Measurements from ENCODE around the gene PPFIBP2. TPM values are rescaled to one million over a fixed set of nuclear protein-coding genes. Genes with fewer than 3 reads are reported as not detected.

Gene PPFIBP2
- total RNA-seq, 1 donor from 2014 or later: 24.1 TPM

DNA sequence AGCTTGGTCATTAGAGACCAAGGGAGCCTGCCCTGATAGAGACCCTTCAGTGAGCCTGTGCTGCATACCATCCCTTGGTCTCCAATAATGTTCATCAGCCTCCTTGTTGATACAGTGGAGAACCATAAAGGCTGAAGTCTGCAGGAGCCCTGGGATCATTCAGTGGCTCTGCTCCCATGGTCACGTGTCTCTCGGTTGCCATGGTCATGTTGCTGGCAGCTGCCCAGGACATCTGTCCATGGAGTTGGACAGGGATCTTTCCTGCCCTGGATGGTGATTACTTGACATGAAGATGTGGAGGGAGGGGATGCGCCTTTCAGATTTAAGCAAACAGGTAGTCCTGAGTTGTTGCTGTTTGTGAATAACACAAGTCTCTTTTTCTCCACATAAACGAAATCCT is 121.3 kb downstream of the PPFIBP2 start:
- Histone ChIP-seq H3K4me3 (no peak overlapping the region), H3K36me3 (peaks cover 77% of the 10 kb centered on the region), H3K9me3 (no peaks in the 10 kb centered on the region), H3K4me1 (peaks cover 9% of the 10 kb centered on the region), H3K27ac (no peak overlapping the region), H3K27me3 (ENCODE audit: low read depth) (no peaks in the 10 kb centered on the region)
- TF ChIP-seq, protein P1, sequence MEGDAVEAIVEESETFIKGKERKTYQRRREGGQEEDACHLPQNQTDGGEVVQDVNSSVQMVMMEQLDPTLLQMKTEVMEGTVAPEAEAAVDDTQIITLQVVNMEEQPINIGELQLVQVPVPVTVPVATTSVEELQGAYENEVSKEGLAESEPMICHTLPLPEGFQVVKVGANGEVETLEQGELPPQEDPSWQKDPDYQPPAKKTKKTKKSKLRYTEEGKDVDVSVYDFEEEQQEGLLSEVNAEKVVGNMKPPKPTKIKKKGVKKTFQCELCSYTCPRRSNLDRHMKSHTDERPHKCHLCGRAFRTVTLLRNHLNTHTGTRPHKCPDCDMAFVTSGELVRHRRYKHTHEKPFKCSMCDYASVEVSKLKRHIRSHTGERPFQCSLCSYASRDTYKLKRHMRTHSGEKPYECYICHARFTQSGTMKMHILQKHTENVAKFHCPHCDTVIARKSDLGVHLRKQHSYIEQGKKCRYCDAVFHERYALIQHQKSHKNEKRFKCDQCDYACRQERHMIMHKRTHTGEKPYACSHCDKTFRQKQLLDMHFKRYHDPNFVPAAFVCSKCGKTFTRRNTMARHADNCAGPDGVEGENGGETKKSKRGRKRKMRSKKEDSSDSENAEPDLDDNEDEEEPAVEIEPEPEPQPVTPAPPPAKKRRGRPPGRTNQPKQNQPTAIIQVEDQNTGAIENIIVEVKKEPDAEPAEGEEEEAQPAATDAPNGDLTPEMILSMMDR (IDR thresholded peaks at IDR 0.05): no peak
- intact Hi-C loops (cut with DNase I): no loop called here
- ATAC-seq (no peak), DNase-seq (no peak)

DNA sequence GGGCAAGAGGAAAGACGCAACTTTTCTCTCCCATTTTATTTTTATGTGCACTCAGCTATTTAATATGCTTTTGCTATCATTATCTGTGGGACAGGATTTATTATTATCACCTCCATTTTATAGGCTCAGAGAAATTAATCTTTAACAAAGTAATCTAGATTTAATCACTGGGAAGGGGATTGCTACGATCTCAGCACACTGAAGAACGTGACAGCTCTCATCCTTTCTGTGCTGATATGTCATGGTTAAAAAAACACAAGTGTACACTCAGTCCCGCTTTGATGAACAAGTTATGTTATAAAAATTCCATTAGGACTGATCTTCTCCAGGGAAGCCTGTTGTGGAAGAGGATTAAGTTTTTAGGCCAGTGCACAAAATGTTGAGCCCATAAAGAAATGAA is 121.9 kb downstream of the PPFIBP2 start:
- intact Hi-C loops (cut with DNase I): no loop called here
- DNase-seq: no peak
- TF ChIP-seq, protein P1 (IDR thresholded peaks at IDR 0.05): no peak
- Histone ChIP-seq H3K4me3 (no peak overlapping the region), H3K4me1 (peaks cover 9% of the 10 kb centered on the region), H3K36me3 (peaks cover 77% of the 10 kb centered on the region), H3K27ac (no peak overlapping the region), H3K27me3 (ENCODE audit: low read depth) (no peaks in the 10 kb centered on the region), H3K9me3 (no peaks in the 10 kb centered on the region)
- ATAC-seq: no peak

DNA sequence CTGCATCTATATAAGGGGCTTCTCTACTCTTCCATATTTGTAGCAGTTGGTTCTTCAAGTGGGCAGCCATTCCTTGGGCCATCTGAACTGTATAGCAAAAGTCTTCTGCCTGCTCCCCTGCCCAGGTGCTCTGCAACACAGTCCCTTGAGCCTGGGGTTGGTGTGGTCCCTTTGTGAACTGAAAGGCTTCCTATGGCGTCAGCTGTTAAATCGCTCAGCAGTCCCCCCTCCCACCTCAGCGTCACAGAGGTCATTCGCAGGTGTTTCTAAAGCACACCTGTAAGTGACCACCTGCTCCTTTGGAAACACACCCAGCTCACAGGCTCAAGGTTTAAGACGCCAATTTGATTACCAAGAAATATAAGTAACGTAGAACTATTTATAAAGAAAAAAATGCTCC is 122.6 kb downstream of the PPFIBP2 start:
- ATAC-seq: no peak
- Histone ChIP-seq H3K27me3 (ENCODE audit: low read depth) (no peaks in the 10 kb centered on the region), H3K27ac (no peak overlapping the region), H3K4me1 (peaks cover 9% of the 10 kb centered on the region), H3K36me3 (peaks cover 77% of the 10 kb centered on the region), H3K9me3 (no peaks in the 10 kb centered on the region), H3K4me3 (no peak overlapping the region)
- intact Hi-C loops (cut with DNase I): no loop called here
- DNase-seq: no peak
- TF ChIP-seq, protein P1 (IDR thresholded peaks at IDR 0.05): no peak

DNA sequence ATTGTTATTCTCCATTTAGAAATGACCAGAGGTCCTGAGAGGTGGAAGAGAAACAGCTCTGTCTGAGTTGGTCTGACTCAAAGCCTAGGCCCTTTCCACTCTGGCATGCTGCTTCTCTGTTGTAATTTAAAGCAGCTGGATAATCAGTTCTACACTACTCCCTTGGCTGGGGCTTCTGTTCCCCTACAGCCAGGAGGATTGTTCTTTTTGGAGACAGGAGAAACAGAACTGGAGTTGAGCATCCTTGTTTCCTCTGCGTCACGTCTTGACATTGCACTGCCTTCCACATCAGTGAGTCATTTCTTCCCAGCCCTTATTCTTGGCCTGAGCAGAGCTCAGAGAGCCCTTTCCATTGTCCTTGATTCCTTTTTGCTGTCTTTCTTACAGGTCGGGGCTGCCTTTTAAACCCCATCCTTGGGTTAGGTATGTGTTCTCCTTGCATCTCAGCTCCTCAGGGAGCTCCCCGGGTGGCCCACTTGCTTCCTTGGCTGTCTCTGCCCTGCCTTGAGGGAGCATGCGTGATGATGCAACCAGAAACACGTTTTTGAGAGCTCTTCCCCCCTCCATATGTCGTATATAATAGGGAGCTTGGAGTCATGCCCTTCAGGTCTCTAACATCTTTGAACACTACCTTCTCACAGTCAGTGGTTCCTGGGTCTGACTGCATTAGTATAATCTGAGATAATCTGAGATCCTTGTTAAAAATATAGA is 123.8 kb downstream of the PPFIBP2 start:
- DNase-seq (no peak), ATAC-seq (peak; percentile 34 to 49)
- Histone ChIP-seq H3K9me3 (no peaks in the 10 kb centered on the region), H3K4me1 (peaks cover 9% of the 10 kb centered on the region), H3K27ac (peak overlapping the region; percentile 53), H3K27me3 (ENCODE audit: low read depth) (no peaks in the 10 kb centered on the region), H3K36me3 (peaks cover 77% of the 10 kb centered on the region), H3K4me3 (no peak overlapping the region)
- TF ChIP-seq, protein P1 (IDR thresholded peaks at IDR 0.05): no peak
- intact Hi-C loops (cut with DNase I): no loop called here

DNA sequence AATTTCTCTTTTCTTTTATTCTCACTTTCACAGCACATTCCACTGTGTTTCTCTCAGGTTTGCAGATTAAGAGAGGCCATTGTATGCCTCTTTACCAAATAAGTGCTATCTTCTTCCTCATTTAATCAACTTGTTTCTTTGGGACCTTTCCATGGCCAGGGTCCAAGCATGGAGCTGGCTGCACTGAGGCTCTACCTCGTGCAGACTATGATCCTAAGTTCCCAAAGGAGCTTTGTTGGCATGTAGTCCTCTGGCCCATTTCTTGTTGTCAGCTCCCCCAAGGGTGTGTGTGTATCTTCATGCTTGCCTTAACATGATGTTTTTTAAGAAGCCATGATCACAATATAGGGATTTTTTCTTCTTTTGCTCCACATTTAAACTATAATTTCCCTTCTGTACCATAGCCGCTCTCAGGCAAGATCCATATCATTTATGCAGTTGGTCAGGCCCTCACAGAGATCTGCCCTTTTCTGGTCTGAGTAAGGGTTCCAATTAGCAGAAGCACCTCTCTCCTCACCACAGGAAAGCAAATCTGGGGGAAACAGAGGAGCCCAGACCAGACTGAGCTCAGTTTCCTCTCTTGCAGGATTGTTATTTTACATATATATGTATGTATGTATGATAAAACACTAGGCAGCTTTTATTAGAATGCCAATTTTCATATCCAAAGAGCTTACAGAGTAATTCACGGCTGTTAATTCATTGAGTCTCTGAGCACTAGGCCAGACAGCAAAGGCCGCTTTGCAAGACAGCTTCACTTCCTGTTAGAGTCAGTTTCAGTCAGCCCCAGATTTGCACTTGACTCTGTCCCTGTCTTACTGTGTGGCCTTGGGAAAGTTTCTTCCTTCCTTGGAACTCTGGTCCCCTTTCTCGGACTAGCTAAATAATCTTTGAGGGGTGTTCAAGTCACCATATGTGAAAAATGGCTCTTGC is 125.2 kb downstream of the PPFIBP2 start:
- H3K4me1 ChIP-seq: peaks cover 9% of the 10 kb centered on the region
- no peaks in the 10 kb centered on the region for H3K27me3 ChIP-seq (ENCODE audit: low read depth)
- peaks cover 79% of the 10 kb centered on the region for H3K36me3 ChIP-seq
- intact Hi-C loops (cut with DNase I): no loop called here
- H3K9me3 ChIP-seq: no peaks in the 10 kb centered on the region
- no peak overlapping the region for H3K4me3 ChIP-seq
- TF ChIP-seq, protein P1 (IDR thresholded peaks at IDR 0.05): no peak
- H3K27ac ChIP-seq: peak overlapping the region; percentile 27
- ATAC-seq: peak; percentile 6 to 16
- no peak for DNase-seq
